Activated CD8-positive, alpha-beta T cell treated with anti-CD3 and anti-CD28 coated beads, Interleukin-2, amount 10 ng/mL, durations not matched to agents 7 days and 5 days (primary cell): ENCODE data around the gene UQCR11. TPM values are rescaled to one million over a fixed set of nuclear protein-coding genes. Genes with fewer than 3 reads are reported as not detected.

ENCODE experiments used
- ATAC-seq: fragments of 150-1000 bp; cut with Tn5 transposase; one replicate; pipeline ENCODE4 v1.10.0; 2021; ENCODE audit warnings: moderate library complexity
- CTCF ChIA-PET: fragments of 350-600 bp; sonication (Branson Sonifier 250); formaldehyde crosslinking; loops from one replicate; lab custom pipeline; 2021; ENCODE audit warnings: antibody characterized with exemption; lab: Charles Lee
- POLR2A ChIA-PET: fragments of 350-600 bp; sonication (Branson Sonifier 250); formaldehyde crosslinking; loops from one replicate; lab custom pipeline; 2021; ENCODE audit warnings: antibody characterized with exemption; lab: Charles Lee
- DNase-seq: peaks from one replicate; pipeline ENCODE4 v3.0.0-alpha.2; 2020
- H3K27ac Mint-ChIP-seq: one replicate; pipeline ENCODE4 v1.8.0; 2021; ENCODE audit warnings: mild to moderate bottlenecking, mixed read lengths
- H3K27me3 Mint-ChIP-seq: one replicate; pipeline ENCODE4 v1.8.0; 2021; ENCODE audit warnings: low read depth, mixed read lengths
- H3K36me3 Mint-ChIP-seq: one replicate; pipeline ENCODE4 v1.8.0; 2021; ENCODE audit warnings: low read depth, mixed read lengths
- H3K4me1 Mint-ChIP-seq: one replicate; pipeline ENCODE4 v1.8.0; 2021; ENCODE audit warnings: low read depth, mixed read lengths
- H3K4me3 Mint-ChIP-seq: one replicate; pipeline ENCODE4 v1.8.0; 2021; ENCODE audit warnings: mild to moderate bottlenecking, mixed read lengths
- H3K9me3 Mint-ChIP-seq: one replicate; pipeline ENCODE4 v1.8.0; 2022; ENCODE audit warnings: mixed read lengths; ENCODE audit not compliant: insufficient read depth
- total RNA-seq, 2 experiments: library from RNA; stranded (reverse); gene quantifications; one replicate each; pipeline ENCODE4 v1.2.3, GENCODE V29; 2021

UQCR11 gene
- total RNA-seq, 2 experiments from 2014 or later = 180 to 195 TPM

GRCh38 chr19:1579222-1579621, 26.0 kb downstream of the UQCR11 start:
- Mint-ChIP-seq H3K4me1 (no peaks in the 10 kb centered on the region), H3K9me3 (no peaks in the 10 kb centered on the region), H3K36me3 (peaks cover 23% of the 10 kb centered on the region), H3K27me3 (no peaks in the 10 kb centered on the region), H3K4me3 (no peak overlapping the region), H3K27ac (no peak overlapping the region)
- CTCF ChIA-PET = no interaction called here
- DNase-seq (no peak), ATAC-seq (no peak)
- POLR2A ChIA-PET = no interaction called here

- ChIA-PET POLR2A (no interaction called here), CTCF (no interaction called here)
- no peaks in the 10 kb centered on the region for H3K4me1 Mint-ChIP-seq
- no peak overlapping the region for H3K4me3 Mint-ChIP-seq
- no peaks in the 10 kb centered on the region for H3K9me3 Mint-ChIP-seq
- peaks cover 20% of the 10 kb centered on the region for H3K36me3 Mint-ChIP-seq
- no peak overlapping the region for H3K27ac Mint-ChIP-seq
- no peak for DNase-seq
- no peak for ATAC-seq
- no peaks in the 10 kb centered on the region for H3K27me3 Mint-ChIP-seq
Observed at GRCh38 chr19:1577929-1578618, 27.2 kb downstream of the UQCR11 start.

- H3K9me3 Mint-ChIP-seq = no peaks in the 10 kb centered on the region
- no peaks in the 10 kb centered on the region for H3K4me1 Mint-ChIP-seq
- H3K36me3 Mint-ChIP-seq = peaks cover 15% of the 10 kb centered on the region
- no peak overlapping the region for H3K27ac Mint-ChIP-seq
- DNase-seq (no peak), ATAC-seq (no peak)
- H3K27me3 Mint-ChIP-seq = no peaks in the 10 kb centered on the region
- ChIA-PET POLR2A (interaction anchor here (0.9 kb wide), 1 partner anchor 10 kb away, joined by 3 read pairs; no protein-coding TSS in a partner anchor), CTCF (interaction anchor here (1.0 kb wide), 1 partner anchor 13 kb away, joined by 5 read pairs; no protein-coding TSS in a partner anchor)
- no peak overlapping the region for H3K4me3 Mint-ChIP-seq
Observed at GRCh38 chr19:1577090-1577928, 28.0 kb downstream of the UQCR11 start.

DNA sequence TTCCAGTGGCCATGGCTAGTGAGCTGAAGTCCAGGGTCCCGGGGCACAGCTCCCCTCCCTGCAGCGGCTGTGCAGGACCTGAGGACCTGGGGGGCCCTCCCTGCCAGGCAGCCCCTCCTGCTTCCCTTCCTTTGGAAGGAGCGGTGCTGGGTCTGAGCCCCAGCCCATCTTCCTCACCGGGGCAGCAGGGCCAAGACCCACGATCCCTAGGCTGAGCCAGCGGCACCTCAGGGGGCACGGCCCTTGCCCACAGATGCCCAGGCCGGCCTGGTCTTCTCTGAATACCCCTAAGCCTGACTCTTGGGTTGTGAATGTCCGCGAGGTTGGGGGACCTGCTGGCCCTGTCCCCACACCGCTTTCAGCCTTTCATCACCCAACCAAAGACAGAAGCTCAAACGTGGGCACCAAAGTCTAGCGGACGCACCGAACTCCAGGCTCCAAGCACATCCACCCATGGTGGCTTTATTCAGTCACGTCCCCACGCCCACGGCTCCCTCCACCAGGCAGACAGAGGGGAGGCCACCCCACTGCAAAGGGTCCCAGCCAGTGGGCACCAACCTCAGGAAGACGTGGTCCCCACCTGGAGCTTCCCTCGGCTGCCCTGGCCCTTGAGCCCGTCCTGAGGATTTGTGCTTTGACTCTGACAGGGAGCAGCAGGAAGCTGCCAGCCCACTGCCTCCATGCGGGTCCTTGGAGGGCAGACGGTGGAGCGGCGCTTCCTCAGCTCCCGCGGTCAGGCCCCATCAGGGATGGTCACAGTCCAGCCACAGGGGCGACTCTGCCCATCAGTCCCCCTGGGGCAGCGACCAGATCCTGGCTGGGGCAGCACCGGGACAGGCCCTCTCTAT, 28.8 kb downstream of the UQCR11 start:
- ATAC-seq (no peak), DNase-seq (no peak)
- Mint-ChIP-seq H3K4me1 (no peaks in the 10 kb centered on the region), H3K4me3 (no peak overlapping the region), H3K27me3 (no peaks in the 10 kb centered on the region), H3K36me3 (peaks cover 13% of the 10 kb centered on the region), H3K27ac (no peak overlapping the region), H3K9me3 (no peaks in the 10 kb centered on the region)
- CTCF ChIA-PET = interaction anchor here (0.9 to 1.0 kb wide), 2 partner anchors 14 to 30 kb away, joined by 3 to 5 read pairs; no protein-coding TSS in a partner anchor
- POLR2A ChIA-PET = interaction anchor here (0.9 kb wide), 1 partner anchor 9 kb away, joined by 3 read pairs; no protein-coding TSS in a partner anchor

DNA sequence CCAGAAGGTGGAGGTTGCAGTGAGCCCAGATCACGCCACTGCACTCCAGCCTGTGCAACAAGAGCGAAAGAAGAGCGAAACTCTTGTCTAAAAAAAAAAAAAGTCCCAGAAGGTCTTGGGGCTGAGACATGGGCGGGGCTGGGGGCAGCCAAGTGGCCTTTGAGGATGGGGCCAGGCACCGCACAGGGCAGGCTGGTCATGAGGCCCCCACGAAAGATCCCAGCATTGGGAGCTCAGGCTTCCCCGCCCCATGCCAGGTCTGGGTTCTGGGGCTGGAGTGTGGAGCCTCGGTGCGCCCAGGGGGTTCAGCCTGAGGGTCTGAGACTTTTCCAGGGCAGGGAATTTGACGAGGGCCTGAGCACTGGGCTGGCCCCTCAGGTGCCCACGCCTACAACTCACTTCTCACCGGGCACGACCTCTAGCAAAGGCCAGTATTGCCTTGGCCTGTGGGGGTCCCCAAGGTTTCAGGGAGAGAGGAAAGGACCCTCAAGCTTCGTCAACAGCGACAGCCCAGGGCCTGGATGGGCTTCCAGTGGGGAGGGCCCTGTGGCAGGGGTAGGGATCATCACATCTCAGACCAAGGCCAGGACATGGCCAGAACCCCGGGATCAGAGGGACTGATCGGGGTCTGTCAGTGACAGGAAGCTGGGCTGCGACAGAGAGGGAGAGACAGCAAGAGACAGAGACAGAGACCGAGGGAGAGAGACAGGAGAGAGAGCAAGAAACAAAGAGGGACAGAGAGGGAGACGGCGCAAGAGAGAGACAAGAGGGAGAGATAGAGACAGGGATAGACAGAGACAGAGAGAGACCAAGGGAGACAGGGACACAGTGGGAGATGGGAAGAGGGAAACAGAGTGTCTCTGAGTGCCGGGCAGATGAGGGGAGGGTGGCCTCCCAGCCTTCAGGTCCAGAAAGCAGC, 29.7 kb downstream of the UQCR11 start:
- CTCF ChIA-PET = interaction anchor here (0.9 kb wide), 1 partner anchor 30 kb away, joined by 3 read pairs; no protein-coding TSS in a partner anchor

DNA sequence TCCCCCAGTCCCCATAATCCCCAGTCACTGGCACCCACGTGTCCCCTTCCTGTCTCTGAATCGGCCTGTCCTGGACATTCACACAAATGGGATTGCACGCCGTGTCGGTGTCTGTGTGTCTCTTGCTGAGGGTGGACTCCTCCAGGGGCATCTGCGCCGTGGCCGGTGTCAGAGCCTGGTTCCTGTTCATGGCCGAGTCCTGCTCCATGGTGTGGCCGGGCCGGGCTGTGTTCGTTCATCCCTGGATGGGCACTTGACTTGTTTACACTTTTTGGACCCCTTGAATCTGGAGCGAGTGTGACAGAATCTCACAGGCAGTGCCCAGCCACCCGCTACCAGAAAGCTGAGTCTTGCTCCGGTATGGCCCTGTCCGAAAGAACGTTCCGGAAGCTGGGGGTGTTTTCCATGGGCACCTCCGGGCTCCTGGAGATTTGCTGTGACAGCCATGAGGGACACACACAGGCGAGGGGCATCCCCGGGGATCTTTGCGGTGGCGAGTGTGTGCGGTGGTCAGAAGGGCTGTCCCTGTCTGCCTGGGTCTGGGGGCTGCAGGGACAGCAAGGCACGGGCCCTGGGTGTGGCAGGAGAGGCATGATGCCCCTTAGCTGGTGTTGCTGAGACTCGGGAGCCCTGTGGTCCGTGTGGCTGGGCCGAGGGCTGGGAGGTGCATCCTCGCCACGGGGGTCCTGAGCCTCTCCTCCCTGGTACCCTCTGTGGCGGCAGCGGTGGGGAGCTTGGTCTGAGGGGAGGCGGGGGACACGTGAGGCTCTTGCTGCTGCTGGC, 30.7 kb downstream of the UQCR11 start:
- Mint-ChIP-seq H3K36me3 (peaks cover 2% of the 10 kb centered on the region), H3K4me1 (peaks cover 2% of the 10 kb centered on the region), H3K27me3 (peaks cover 6% of the 10 kb centered on the region), H3K4me3 (no peak overlapping the region), H3K9me3 (no peaks in the 10 kb centered on the region), H3K27ac (no peak overlapping the region)
- CTCF ChIA-PET = no interaction called here
- DNase-seq (no peak), ATAC-seq (no peak)
- POLR2A ChIA-PET = no interaction called here

More for the DNA sequence above, 29.7 kb downstream of the UQCR11 start:
- H3K4me3 Mint-ChIP-seq = no peak overlapping the region
- ATAC-seq = no peak
- no peaks in the 10 kb centered on the region for H3K4me1 Mint-ChIP-seq
- H3K36me3 Mint-ChIP-seq = peaks cover 8% of the 10 kb centered on the region
- POLR2A ChIA-PET = no interaction called here
- H3K9me3 Mint-ChIP-seq = no peaks in the 10 kb centered on the region
- H3K27ac Mint-ChIP-seq = no peak overlapping the region
- no peak for DNase-seq
- no peaks in the 10 kb centered on the region for H3K27me3 Mint-ChIP-seq

DNA sequence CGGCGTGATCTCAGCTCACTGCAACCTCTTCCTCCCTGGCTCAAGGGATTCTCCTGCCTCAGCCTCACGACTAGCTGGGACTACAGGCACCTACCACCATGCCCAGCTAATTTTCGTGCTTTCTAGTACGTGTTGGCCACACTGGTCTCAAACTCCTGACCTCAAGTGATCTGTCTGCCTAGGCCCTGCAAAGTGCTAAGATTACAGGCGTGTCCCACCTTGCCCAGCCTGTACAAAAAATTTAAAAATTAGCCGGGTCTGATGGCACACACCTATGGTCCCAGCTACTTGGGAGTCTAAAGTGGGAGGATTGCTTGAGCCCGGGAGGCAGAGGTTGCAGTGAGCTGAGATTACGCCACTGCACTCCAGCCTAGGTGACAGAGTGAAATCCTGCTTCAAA, 32.5 kb downstream of the UQCR11 start:
- peaks cover 2% of the 10 kb centered on the region for H3K4me1 Mint-ChIP-seq
- H3K4me3 Mint-ChIP-seq = no peak overlapping the region
- ChIA-PET POLR2A (no interaction called here), CTCF (no interaction called here)
- ATAC-seq (no peak), DNase-seq (no peak)
- H3K9me3 Mint-ChIP-seq = no peaks in the 10 kb centered on the region
- peaks cover 8% of the 10 kb centered on the region for H3K27me3 Mint-ChIP-seq
- no peaks in the 10 kb centered on the region for H3K36me3 Mint-ChIP-seq
- H3K27ac Mint-ChIP-seq = no peak overlapping the region

GRCh38 chr19:1571358-1571757, 33.9 kb downstream of the UQCR11 start:
- ChIA-PET CTCF (no interaction called here), POLR2A (no interaction called here)
- H3K27me3 Mint-ChIP-seq = peaks cover 8% of the 10 kb centered on the region
- no peaks in the 10 kb centered on the region for H3K36me3 Mint-ChIP-seq
- no peak overlapping the region for H3K27ac Mint-ChIP-seq
- no peaks in the 10 kb centered on the region for H3K9me3 Mint-ChIP-seq
- ATAC-seq (no peak), DNase-seq (no peak)
- H3K4me3 Mint-ChIP-seq = no peak overlapping the region
- H3K4me1 Mint-ChIP-seq = peaks cover 2% of the 10 kb centered on the region

DNA sequence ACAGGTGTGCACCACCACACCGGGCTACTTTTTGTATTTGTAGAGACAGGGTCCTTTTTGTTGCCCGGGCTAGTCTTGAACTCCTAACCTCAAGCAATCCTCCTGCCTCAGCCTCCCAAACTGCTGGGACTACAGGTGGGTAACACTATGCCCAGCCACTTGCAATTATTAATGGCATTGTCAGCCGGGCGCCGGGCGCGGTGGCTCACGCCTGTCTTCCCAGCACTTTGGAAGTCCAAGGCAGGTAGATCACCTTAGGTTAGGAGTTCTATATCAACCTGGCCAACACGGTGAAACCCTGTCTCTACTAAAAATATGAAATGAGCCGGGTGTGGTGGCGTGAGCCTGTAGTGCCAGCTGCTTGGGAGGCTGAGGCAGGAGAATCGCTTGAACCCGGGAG, 34.4 kb downstream of the UQCR11 start:
- ChIA-PET CTCF (no interaction called here), POLR2A (no interaction called here)
- Mint-ChIP-seq H3K4me3 (no peak overlapping the region), H3K27ac (no peak overlapping the region), H3K36me3 (no peaks in the 10 kb centered on the region), H3K9me3 (no peaks in the 10 kb centered on the region), H3K27me3 (peaks cover 8% of the 10 kb centered on the region), H3K4me1 (peaks cover 2% of the 10 kb centered on the region)
- no peak for ATAC-seq
- DNase-seq = no peak

GRCh38 chr19:1569997-1570396, 35.3 kb downstream of the UQCR11 start:
- DNase-seq = no peak
- H3K36me3 Mint-ChIP-seq = no peaks in the 10 kb centered on the region
- ChIA-PET CTCF (no interaction called here), POLR2A (no interaction called here)
- H3K9me3 Mint-ChIP-seq = no peaks in the 10 kb centered on the region
- H3K27ac Mint-ChIP-seq = peak overlapping the region; percentile 40
- peaks cover 8% of the 10 kb centered on the region for H3K27me3 Mint-ChIP-seq
- no peak overlapping the region for H3K4me3 Mint-ChIP-seq
- H3K4me1 Mint-ChIP-seq = peaks cover 2% of the 10 kb centered on the region
- no peak for ATAC-seq
